HG03460 (cell line): ENCODE results near the gene KCNJ9.

Experiments used
- ATAC-seq: cut with Tn5 transposase; IDR thresholded peaks from one replicate; pipeline ENCODE4 v1.9.1; 2021; ENCODE audit not compliant: unreplicated experiment

The KCNJ9 gene

DNA sequence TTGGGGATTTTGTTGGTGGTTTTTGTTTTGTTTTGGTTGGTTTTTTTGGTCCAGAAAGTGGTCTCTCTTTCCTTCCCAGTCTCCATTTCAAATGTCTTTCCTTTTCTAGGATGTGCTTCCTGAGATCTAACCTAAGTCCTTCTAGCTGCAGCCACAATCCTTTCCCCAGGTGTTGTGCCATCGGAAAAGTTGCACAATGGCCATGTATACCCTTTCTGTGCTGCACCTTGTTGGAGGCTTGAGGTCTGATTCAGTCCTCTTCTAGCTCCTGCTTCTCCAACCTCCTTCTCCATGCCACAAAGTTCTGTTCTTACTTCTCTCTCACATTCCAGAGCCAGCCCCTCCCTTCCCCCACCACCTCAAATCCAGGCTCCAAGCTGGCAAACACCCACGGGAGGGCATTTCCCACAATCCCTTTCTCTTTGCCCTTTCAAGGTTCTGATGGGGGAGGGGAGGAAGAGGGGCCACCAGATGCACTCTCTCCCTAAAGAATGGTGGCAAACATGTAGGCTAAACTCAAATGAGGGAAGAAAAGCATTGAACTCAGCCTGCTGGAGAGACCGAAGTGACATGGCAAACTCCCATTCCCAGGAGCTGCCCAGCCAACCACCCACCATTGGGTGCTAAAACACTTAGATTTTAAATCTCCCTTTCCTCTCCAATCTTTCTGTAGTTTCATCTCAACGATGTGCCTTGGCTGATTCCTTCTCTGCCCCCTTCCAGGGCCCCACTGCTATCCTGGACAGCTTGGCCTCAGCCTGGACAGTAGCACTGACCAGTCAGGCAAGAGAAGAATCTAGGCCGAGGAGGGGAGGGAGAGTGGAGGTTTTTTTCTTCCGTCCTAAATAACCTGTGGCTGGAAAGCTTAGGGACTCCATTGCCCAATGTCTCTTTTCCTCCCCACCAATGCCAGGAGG is 14.3 kb upstream of the KCNJ9 start:
- ATAC-seq: no peak

DNA sequence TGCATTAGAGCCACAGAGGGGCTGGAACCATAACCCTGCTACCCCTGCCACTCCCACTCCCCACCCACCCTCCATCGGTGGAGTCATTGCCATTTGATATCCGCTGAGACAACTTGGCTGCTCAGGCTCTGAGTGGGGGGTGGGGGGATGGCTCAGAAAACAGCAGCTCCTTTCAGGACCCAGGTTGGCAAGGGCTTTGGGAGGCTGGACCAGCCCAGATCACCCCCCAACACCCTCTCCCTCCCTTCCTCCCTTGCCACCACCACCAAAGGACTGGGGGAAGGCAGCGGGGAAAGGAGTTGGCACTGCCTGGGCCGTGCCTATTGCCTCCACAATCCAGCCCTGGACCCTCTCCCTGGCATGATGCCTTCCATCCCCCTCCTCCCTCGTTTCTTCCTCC is 13.1 kb upstream of the KCNJ9 start:
- no peak for ATAC-seq

DNA sequence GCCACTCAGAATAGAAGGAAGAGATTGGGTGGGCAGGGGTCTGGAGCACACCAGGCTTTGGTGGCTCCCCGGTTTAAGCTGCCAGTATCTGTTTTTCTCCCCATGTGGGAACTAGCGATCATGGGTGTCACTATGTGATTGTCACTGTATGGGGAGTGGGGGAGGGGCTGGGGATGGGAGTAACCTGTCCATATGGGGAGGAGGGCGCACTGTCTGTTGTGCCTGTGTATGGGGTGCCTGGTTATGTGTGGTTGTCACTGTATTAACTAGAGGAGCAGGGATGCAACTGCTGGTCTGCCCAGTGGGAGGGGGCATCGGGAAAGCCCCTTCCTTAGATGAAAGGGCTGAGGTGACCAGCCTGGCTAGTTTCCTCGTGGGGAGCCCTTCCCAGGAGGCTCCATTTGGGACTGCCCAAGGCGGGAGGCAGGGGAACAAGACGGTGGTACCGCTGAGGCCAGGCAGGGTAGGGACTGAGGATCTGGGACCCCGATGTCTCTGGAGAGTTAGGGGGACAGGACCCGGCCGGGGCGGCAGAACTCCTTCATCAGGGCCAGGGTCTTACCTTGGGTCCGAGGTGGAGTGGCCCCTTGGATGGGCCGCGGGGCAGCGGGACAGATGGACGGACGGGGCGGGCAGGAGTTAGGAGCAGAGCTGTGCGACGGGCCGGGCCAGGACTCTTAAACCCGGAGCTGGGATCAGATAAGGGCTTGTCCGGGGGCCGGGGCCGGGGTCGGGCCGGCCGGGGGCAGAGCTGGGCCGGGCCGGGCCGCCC is 11.7 kb upstream of the KCNJ9 start, which contains the start of gene KCNJ10:
Gene KCNJ10, minus strand, starts transcription at position 701 of the 772 bp plus-strand sequence. CDS start 27,628 bp downstream, outside the sequence.
- ATAC-seq: no peak

DNA sequence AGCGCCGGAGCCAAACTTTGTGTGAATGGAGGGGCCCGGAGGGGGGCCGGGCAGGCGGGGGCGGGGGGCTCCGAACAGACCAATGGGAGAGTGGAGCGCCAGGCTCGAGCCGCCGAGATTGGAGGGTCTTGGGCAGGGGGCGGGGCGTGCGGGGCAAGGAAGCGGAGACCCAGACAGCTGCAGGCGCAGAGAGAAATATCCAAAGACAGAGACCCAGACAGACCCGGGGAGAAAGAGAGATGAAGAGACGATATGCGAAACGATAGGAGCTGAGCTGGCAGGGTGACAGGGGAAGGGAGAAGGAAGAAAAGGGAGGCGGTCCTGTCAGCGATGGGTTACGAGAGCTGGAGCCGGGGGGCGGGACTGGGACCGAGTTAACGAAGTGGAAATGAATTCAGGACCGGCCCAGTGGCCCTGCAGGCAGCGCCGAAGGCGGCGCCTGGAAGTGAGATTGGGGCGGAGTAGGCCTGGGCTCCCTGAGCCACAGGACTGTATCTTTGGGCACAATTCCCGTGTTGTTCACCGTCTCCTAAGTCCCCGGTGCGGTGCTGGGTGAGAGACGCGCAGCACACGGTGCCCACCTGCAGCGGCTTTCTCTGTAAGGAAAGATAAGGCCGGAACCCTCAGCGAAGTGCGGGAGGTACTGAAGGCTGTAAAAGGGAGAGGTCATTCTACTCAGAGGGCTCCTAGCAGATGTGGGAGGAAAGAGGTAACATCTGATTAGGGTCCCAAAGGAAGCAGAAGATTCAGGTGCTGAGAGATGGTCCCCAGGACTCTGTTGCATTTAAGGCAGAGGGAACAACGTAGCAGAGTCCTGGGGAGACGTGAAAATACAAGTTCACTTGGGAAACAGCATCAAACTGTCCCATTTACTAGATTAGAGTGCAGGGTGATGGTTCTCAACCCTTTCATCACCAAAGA is 10.8 kb upstream of the KCNJ9 start:
- ATAC-seq: no peak

GRCh38 chr1:160071289-160071688 is 10.0 kb upstream of the KCNJ9 start:
- ATAC-seq: no peak

- no peak for ATAC-seq
Measured at GRCh38 chr1:160074865-160075264, 6.5 kb upstream of the KCNJ9 start.

DNA sequence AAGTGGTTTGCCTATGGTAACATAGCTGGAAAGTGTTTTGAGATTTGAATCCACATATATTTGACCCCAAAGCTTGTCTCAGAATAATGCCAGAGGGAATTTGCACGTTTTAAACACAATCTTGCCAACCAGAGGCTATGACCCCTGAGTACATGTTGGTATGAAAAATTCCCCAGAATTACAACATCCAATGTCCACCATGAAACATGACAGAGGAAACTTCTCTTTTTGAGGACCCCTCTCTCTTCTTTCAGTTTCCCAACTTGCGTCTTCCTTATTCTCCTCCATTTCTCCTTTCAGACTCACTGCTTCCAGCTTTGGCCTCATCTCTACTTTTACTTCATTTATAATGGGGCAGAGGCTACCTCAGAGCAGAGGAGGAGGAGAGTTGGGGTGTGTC is 5.5 kb upstream of the KCNJ9 start:
- ATAC-seq: no peak

- no peak for ATAC-seq
Measured at GRCh38 chr1:160076295-160076694, 5.0 kb upstream of the KCNJ9 start.

DNA sequence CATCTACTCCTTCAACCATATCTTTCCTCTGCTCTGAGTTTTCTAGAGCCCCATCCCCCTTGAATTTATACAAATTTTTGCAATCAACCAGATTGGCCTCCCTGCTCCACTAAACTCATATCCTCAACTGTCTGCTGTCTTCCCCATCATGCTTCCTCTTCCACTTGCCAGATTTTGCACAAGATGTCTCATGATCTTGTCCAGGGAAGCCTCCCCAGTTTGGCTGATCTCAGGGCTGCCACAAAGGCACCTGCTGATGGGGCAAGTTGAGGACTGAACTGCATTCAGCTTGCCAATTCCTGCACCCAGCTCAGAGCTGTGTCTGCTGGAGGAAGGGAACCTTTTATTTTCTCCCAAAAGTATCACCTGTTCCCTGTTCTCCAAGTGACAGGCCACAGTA is 3.9 kb upstream of the KCNJ9 start:
- ATAC-seq: no peak

DNA sequence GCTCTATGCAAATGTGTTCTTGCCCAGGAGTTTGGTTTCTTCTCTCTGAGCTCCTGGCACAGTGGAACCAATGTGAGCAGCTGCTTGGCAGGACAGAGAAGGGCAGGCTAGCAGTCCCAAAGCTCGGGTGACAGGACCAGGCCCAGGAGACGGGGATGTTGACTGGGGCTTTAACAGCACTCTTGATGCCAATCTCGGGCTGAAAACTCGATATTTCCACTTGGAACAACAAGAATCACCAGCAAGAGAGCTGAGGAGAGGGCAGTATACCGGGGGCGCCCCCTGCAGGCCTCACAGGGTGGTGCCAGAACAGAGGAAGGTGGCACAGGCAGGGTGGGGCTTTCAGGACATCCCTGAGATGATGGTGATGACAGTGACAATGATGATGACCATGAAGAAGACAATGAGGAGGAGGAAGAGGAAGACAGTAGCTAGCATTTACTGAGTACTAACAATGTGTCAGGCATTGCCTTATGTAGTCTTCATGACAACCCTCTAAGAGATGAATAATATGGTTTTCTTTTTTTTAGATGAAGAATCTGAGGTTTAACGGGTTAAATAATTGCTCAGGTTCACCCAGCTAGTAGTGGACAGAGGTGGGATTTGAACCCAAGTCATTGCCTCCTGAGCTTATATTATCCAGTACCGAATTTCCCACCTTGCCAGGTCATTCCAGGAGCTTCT is 2.7 kb upstream of the KCNJ9 start:
- peak; percentile 65 for ATAC-seq

GRCh38 chr1:160079448-160079847 is 1.9 kb upstream of the KCNJ9 start:
- no peak for ATAC-seq

GRCh38 chr1:160080381-160081100 is 797 bp upstream of the KCNJ9 start:
- ATAC-seq: no peak

- no peak for ATAC-seq
Measured at GRCh38 chr1:160082487-160082886, 1.1 kb downstream of the KCNJ9 start.

DNA sequence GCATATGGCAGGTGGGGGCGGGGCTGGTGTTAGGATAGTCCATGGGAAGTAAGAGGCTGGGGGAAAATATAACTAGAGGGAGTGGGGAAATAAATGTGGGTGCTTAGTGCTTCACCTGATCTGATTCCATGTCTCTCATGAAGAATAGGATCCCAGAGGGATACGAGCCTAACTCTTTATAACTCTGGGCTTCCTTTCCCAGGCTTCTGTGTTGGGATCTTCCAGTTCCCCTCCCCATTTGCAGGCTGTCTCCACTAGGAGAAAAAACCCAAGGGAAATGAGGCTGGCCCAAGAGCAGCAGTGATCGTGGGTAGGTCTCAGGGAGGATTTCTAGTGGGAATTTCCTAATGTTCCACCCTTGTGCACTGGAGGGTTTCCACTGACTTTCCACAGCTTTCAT is 1.6 kb downstream of the KCNJ9 start:
- no peak for ATAC-seq

- peak; percentile 75 for ATAC-seq
Measured at GRCh38 chr1:160083968-160084770, 2.8 kb downstream of the KCNJ9 start.

DNA sequence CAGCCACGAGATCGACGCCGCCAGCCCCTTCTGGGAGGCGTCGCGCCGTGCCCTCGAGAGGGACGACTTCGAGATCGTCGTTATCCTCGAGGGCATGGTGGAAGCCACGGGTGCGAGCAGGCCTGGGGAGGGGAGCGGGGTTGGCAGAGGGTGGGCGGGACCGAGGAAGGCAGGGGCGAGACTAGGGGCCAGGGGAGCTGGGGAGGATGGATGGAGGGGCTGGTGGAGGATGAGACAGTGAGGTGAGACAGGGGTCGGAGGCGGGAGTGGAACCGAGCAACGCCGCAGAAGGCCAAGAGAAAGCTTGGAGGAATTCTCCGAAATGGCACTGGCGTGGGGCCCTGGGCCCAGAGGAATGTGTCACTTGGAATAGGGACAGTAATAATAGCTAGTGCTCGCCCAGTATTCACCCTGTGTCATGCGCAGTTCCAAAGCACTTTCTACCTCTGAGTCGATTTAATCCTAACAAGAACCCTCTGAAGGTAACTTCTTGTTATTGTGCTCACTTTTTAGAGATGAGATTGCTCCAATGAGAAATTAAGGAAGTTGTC is 3.5 kb downstream of the KCNJ9 start:
- no peak for ATAC-seq

DNA sequence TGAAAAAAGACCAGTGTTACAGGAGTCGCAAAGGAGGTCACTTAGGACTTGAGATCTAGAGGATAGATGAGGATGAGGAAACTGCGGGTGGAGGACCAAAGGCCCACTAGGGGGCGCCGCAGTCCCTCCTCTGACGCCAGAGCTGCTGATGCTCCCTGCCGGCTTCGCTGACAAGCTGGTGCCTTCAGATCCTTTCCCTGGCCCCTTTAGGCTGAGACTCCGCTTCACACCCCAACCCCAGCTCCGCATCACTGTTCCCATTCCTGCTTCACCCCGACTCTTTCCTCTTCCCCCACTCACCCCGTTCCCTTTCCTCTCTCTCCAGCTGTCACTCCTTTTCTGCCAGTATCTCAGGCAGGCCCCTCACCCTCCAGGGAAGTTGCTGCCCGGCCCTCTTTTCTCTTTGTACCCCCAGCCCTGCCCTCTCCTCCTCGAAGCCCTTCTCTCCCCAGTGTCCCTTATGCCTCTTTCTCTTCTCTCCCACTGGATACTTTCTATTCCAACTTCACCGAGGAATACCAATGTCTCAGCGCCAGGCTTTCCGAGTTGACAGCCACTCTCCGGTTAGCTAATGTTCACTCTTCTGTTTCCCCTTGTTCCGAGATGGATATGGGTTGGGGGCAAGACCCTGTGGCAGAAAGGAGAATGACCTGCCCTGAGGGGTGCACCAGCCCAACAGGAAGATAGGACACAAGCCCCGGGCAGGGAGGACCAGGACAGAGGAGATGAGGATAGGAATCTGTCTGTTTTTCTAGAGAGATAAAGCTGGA is 4.5 kb downstream of the KCNJ9 start:
- ATAC-seq: no peak

- no peak for ATAC-seq
Measured at GRCh38 chr1:160086456-160086892, 5.1 kb downstream of the KCNJ9 start.
